Naive thymus-derived CD4-positive, alpha-beta T cell (primary cell): ENCODE results near the gene RAC3. TPM values are rescaled to one million over a fixed set of nuclear protein-coding genes. Genes with fewer than 3 reads are reported as not detected.

Experiments used
- ATAC-seq: fragments of 150-1000 bp; cut with Tn5 transposase; 2 replicates; pipeline ENCODE4 v1.10.0; 2021; ENCODE audit warnings: mild to moderate bottlenecking, moderate library complexity
- CTCF ChIA-PET: fragments of 350-600 bp; sonication (Branson Sonifier 250); formaldehyde crosslinking; loops from one replicate; lab custom pipeline; 2021; ENCODE audit warnings: antibody characterized with exemption; lab: Charles Lee
- POLR2A ChIA-PET: fragments of 350-600 bp; sonication (Branson Sonifier 250); formaldehyde crosslinking; loops from one replicate; lab custom pipeline; 2021; ENCODE audit warnings: antibody characterized with exemption, inconsistent platforms; lab: Charles Lee
- DNase-seq, 9 donors: peaks; one replicate each; pipeline versions ENCODE4 v3.0.0 to v3.0.0-alpha.2; 2020 to 2022; ENCODE audit warnings: mixed read lengths in 1 of 9
- H3K27ac ChIP-seq: one replicate; pipeline ENCODE4 v1.7.0; 2013; ENCODE audit warnings: mild to moderate bottlenecking, low read depth, low read length, moderate library complexity
- H3K27me3 ChIP-seq, 2 donors: one replicate each; pipeline ENCODE4 v1.7.0; 2013; ENCODE audit warnings: low read length in 2 of 2, mild to moderate bottlenecking in 2 of 2, moderate library complexity in 2 of 2; ENCODE audit not compliant: control insufficient read depth in 2 of 2, insufficient read depth in 2 of 2
- H3K36me3 ChIP-seq, 3 experiments: 1 replicate in 2 of 3; 2 replicates in 1 of 3; pipeline ENCODE4 v1.7.0; 2013; ENCODE audit warnings: low read length in 3 of 3, mild to moderate bottlenecking in 3 of 3, moderate library complexity in 1 of 3; ENCODE audit not compliant: insufficient read depth in 3 of 3, control insufficient read depth in 2 of 3
- H3K4me1 ChIP-seq, 2 donors: one replicate each; pipeline ENCODE4 v1.7.0; 2013; ENCODE audit warnings: low read length in 2 of 2, mild to moderate bottlenecking in 2 of 2, moderate library complexity in 1 of 2; ENCODE audit not compliant: control insufficient read depth in 2 of 2, insufficient read depth in 2 of 2
- H3K4me3 ChIP-seq: 2 replicates; pipeline ENCODE4 v1.7.0; 2013; ENCODE audit warnings: mild to moderate bottlenecking, low read length
- H3K9me3 ChIP-seq, 3 experiments: 1 replicate in 2 of 3; 2 replicates in 1 of 3; pipeline ENCODE4 v1.7.0; 2013; ENCODE audit warnings: low read length in 3 of 3; ENCODE audit not compliant: control insufficient read depth in 2 of 3
- H3K27ac Mint-ChIP-seq, 9 donors: one replicate each; pipeline ENCODE4 v1.8.0; 2020 to 2022; ENCODE audit warnings: mixed read lengths in 9 of 9, mild to moderate bottlenecking in 8 of 9, moderate library complexity in 5 of 9, inconsistent platforms in 2 of 9
- H3K27me3 Mint-ChIP-seq, 5 donors: one replicate each; pipeline ENCODE4 v1.8.0; 2021 to 2022; ENCODE audit warnings: mixed read lengths in 5 of 5, mild to moderate bottlenecking in 1 of 5
- H3K36me3 Mint-ChIP-seq, 5 donors: one replicate each; pipeline ENCODE4 v1.8.0; 2020 to 2022; ENCODE audit warnings: mixed read lengths in 5 of 5, mild to moderate bottlenecking in 3 of 5, inconsistent platforms in 1 of 5
- H3K4me1 Mint-ChIP-seq, 7 donors: one replicate each; pipeline ENCODE4 v1.8.0; 2020 to 2022; ENCODE audit warnings: mixed read lengths in 7 of 7, mild to moderate bottlenecking in 3 of 7, inconsistent platforms in 1 of 7
- H3K4me3 Mint-ChIP-seq, 10 donors: one replicate each; pipeline ENCODE4 v1.8.0; 2020 to 2022; ENCODE audit warnings: mild to moderate bottlenecking in 10 of 10, mixed read lengths in 10 of 10, moderate library complexity in 6 of 10, inconsistent platforms in 2 of 10
- H3K9me3 Mint-ChIP-seq, 11 donors: one replicate each; pipeline ENCODE4 v1.8.0; 2020 to 2022; ENCODE audit warnings: mixed read lengths in 11 of 11, mild to moderate bottlenecking in 4 of 11, inconsistent platforms in 1 of 11, moderate library complexity in 1 of 11
- intact Hi-C, 2 donors: fragments of 100-400 bp; cut with micrococcal nuclease; formaldehyde crosslinking; loops; one replicate each; pipeline ENCODE4 v1.15.1; 2023
- polyA plus RNA-seq, 2 donors: library from polyadenylated mRNA; unstranded; fragments of 300-500 nt; fragmentation: Illumina TruSeq; gene quantifications; one replicate each; pipeline ENCODE4 v1.2.3, GENCODE V29; 2021
- total RNA-seq, 6 experiments: library from RNA in 5 of 6; stranded (reverse) in 5 of 6; gene quantifications; 1 replicate in 5 of 6; 2 replicates in 1 of 6; pipeline ENCODE4 v1.2.3 and lab custom pipeline; 2021 to 2026

RAC3 gene
- total and polyA plus RNA-seq, 7 experiments from 2014 or later, result 1.3 to 8.5 (median 2.1) TPM; not detected in 2

- DNase-seq, result no peak
- no peaks in the 10 kb centered on the region for H3K36me3 Mint-ChIP-seq
- ChIA-PET POLR2A (no interaction called here), CTCF (interaction anchor here (0.8 kb wide), 1 partner anchor 16 kb away, joined by 3 read pairs; no protein-coding TSS in a partner anchor)
- no peaks in the 10 kb centered on the region for H3K27me3 ChIP-seq
- no peak for ATAC-seq
- H3K9me3 Mint-ChIP-seq, result no peaks in the 10 kb centered on the region
- no peak overlapping the region for H3K4me3 ChIP-seq
- no peak overlapping the region for H3K27ac ChIP-seq
- intact Hi-C loops, result no loop called here
- no peaks in the 10 kb centered on the region for H3K27me3 Mint-ChIP-seq
- no peak overlapping the region for H3K27ac Mint-ChIP-seq
- H3K4me1 ChIP-seq, result no peaks in the 10 kb centered on the region
- no peak overlapping the region for H3K4me3 Mint-ChIP-seq
- H3K4me1 Mint-ChIP-seq, result peaks cover 0 to 3% (median 0%) of the 10 kb centered on the region in 7 donors
- H3K36me3 ChIP-seq, result no peaks in the 10 kb centered on the region
- H3K9me3 ChIP-seq, result no peaks in the 10 kb centered on the region
Measured at GRCh38 chr17:82003411-82004381, 27.8 kb upstream of the RAC3 start.

DNA sequence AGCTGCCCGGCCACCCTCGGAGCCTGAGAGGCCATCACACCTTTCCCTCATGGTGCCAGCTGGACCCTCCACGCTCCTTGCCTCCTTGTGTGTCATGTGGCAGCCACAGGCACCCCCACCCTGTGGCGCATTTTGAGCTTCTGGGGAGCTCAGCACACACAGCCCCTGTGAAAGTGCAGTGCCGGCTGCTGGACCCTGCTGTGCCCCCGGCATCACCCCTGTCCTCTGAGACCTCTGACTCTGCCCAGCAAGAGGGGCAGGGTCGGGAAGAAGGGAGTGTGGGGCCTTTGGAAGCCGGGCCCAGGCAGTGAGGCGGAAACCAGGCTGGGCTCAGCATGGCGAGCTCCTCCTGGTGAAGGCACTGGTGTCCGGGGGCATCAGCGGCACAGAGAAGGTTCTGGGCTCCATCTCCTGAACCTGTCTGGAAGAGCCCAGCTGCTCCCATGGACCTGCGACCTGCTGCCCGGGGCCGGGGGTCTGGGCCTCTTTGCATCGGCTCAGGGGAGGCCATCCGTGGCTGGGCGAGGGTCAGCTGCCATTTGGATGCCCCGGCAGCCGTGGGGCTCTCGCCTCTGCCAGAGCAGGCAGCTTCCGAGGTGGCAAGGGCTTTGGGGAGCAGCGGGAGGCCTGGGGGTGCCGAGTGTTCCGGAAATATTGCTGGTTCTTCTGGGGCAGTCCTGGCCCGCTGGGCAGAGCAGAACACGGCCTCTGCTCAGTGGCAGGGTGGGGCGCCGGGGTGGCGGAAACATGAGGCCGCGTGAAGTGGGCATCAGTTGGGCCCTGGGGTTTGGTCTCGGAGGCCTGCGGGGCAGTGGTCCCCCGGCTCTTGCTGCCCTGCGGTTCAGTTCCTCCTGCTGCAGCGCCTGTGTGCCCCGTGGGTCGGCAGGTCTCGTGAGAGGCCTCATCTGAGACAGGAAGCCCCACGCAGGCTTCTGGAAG is 26.7 kb upstream of the RAC3 start:
- Mint-ChIP-seq H3K4me1 (peaks cover 0 to 3% (median 0%) of the 10 kb centered on the region in 7 donors), H3K4me3 (no peak overlapping the region), H3K27me3 (no peaks in the 10 kb centered on the region), H3K9me3 (no peaks in the 10 kb centered on the region), H3K27ac (no peak overlapping the region), H3K36me3 (no peaks in the 10 kb centered on the region)
- Histone ChIP-seq H3K4me3 (no peak overlapping the region), H3K4me1 (no peaks in the 10 kb centered on the region), H3K27me3 (no peaks in the 10 kb centered on the region), H3K36me3 (no peaks in the 10 kb centered on the region), H3K27ac (no peak overlapping the region), H3K9me3 (no peaks in the 10 kb centered on the region)
- CTCF ChIA-PET, result no interaction called here
- ATAC-seq, result no peak
- intact Hi-C loops, result no loop called here
- POLR2A ChIA-PET, result no interaction called here
- DNase-seq, result no peak

DNA sequence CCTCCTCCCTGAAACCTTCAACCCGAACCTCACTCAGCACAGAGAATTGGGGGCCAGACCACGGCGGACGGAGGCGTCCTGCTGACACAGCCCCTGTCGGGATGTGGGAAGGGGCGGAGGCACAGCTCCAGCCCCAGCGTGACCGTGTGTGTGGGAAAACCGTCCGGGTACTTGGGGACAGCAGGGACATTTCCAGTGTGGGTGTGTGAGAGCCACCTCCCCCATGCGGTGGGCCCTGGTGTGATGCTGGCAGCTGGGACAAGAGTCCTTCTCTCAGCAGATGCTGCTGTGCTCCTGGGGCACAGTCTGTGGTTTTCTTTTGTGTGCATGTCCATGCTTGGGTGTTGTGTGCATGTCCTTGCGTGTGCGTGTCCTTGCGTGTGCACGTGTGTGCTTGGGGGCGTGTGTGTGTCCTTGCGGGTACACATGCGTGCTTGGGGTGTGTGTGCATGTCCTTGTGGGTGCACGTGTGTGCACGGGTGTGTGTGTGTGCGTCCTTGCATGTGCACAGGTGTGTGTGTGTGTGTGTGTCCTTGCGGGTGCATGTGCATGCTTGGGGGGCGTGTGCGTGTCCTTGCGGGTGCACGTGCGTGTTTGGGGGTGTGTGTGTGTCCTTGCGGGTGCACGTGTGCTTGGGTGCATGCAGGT is 25.7 kb upstream of the RAC3 start:
- Histone ChIP-seq H3K9me3 (no peaks in the 10 kb centered on the region), H3K36me3 (no peaks in the 10 kb centered on the region), H3K4me1 (no peaks in the 10 kb centered on the region), H3K4me3 (no peak overlapping the region), H3K27me3 (no peaks in the 10 kb centered on the region), H3K27ac (no peak overlapping the region)
- no peak for DNase-seq
- peaks cover 0 to 3% (median 0%) of the 10 kb centered on the region in 7 donors for H3K4me1 Mint-ChIP-seq
- intact Hi-C loops, result no loop called here
- ATAC-seq, result no peak
- POLR2A ChIA-PET, result no interaction called here
- H3K27me3 Mint-ChIP-seq, result no peaks in the 10 kb centered on the region
- no peaks in the 10 kb centered on the region for H3K9me3 Mint-ChIP-seq
- H3K36me3 Mint-ChIP-seq, result no peaks in the 10 kb centered on the region
- peak overlapping the region in 1 of 9 donors; percentile 36 for H3K27ac Mint-ChIP-seq
- H3K4me3 Mint-ChIP-seq, result no peak overlapping the region
- CTCF ChIA-PET, result no interaction called here

- H3K4me3 ChIP-seq, result no peak overlapping the region
- H3K36me3 Mint-ChIP-seq, result no peaks in the 10 kb centered on the region
- ATAC-seq, result no peak
- no peak overlapping the region for H3K27ac ChIP-seq
- no peaks in the 10 kb centered on the region for H3K4me1 ChIP-seq
- H3K4me1 Mint-ChIP-seq, result peaks cover 0 to 3% (median 0%) of the 10 kb centered on the region in 7 donors
- no peak overlapping the region for H3K4me3 Mint-ChIP-seq
- POLR2A ChIA-PET, result no interaction called here
- no peaks in the 10 kb centered on the region for H3K9me3 Mint-ChIP-seq
- H3K27me3 ChIP-seq, result no peaks in the 10 kb centered on the region
- H3K36me3 ChIP-seq, result peaks cover 0 to 4% (median 0%) of the 10 kb centered on the region in 3 experiments
- no peak for DNase-seq
- no peak overlapping the region for H3K27ac Mint-ChIP-seq
- H3K9me3 ChIP-seq, result no peaks in the 10 kb centered on the region
- no peaks in the 10 kb centered on the region for H3K27me3 Mint-ChIP-seq
- intact Hi-C loops, result no loop called here
- CTCF ChIA-PET, result no interaction called here
Measured at GRCh38 chr17:82006468-82007227, 24.8 kb upstream of the RAC3 start.

DNA sequence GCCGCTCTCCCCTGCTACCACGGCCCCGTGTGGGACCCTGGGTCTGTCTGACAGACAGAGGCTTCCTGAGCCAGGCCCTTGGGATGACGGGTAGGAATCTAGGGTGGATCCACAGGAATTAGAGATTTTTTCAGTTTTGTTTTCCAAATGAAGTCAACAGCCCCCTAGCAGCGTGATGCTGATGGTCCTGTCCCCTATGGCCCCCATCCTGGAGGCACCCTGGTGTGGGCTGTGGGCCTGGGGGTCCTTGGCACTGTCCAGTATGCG is 24.3 kb upstream of the RAC3 start:
- H3K4me1 ChIP-seq, result no peaks in the 10 kb centered on the region
- peaks cover 0 to 9% (median 0%) of the 10 kb centered on the region in 3 experiments for H3K36me3 ChIP-seq
- no peaks in the 10 kb centered on the region for H3K27me3 ChIP-seq
- H3K4me3 ChIP-seq, result no peak overlapping the region
- Mint-ChIP-seq H3K27me3 (no peaks in the 10 kb centered on the region), H3K27ac (no peak overlapping the region), H3K4me1 (peaks cover 0 to 3% (median 0%) of the 10 kb centered on the region in 7 donors), H3K9me3 (no peaks in the 10 kb centered on the region), H3K36me3 (no peaks in the 10 kb centered on the region), H3K4me3 (no peak overlapping the region)
- DNase-seq (no peak), ATAC-seq (no peak)
- no peak overlapping the region for H3K27ac ChIP-seq
- POLR2A ChIA-PET, result no interaction called here
- CTCF ChIA-PET, result no interaction called here
- intact Hi-C loops, result no loop called here
- H3K9me3 ChIP-seq, result no peaks in the 10 kb centered on the region
